ENCODE data around the gene PCSK5. TPM values are rescaled to one million over a fixed set of nuclear protein-coding genes. Genes with fewer than 3 reads are reported as not detected.

The PCSK5 gene
- polyA plus RNA-seq, 1 donor (not counting 4 experiments of a cell fraction or from before 2014, with no cell fraction given): 1.9 TPM

GRCh38 chr9:76038431-76038830 lies 148.0 kb downstream of the PCSK5 start:
- Histone ChIP-seq H3K9me1 (ENCODE audit: control insufficient read depth, extremely low read depth, insufficient read depth, low read length) (no peaks in the 10 kb centered on the region), H3K27ac (ENCODE audit: control insufficient read depth, insufficient read depth, low read length) (no peak overlapping the region), H3K36me3 (ENCODE audit: control insufficient read depth in 2 of 2, extremely low read depth in 1 of 2, insufficient read depth in 2 of 2, low read length in 2 of 2) (no peaks in the 10 kb centered on the region), H2AFZ (ENCODE audit: control insufficient read depth, low read length) (no peak overlapping the region), H3K4me2 (ENCODE audit: control insufficient read depth, extremely low read depth, insufficient read depth, low read depth, low read length) (no peak overlapping the region), H3K79me2 (ENCODE audit: control insufficient read depth, insufficient read depth, low read length) (no peaks in the 10 kb centered on the region), H3K4me3 (ENCODE audit: control insufficient read depth in 2 of 3, extremely low read depth in 1 of 3, insufficient read depth in 2 of 3, low read depth in 1 of 3, low read length in 3 of 3) (no peak overlapping the region), H4K20me1 (ENCODE audit: control insufficient read depth, extremely low read depth, insufficient read depth, low read length) (no peaks in the 10 kb centered on the region), H3K9ac (ENCODE audit: control insufficient read depth, extremely low read depth, insufficient read depth, low read length) (no peak overlapping the region), H3K9me3 (ENCODE audit: control insufficient read depth, low read depth, low read length) (no peaks in the 10 kb centered on the region), H3K27me3 (ENCODE audit: control insufficient read depth, extremely low read depth, insufficient read depth, low read length) (no peaks in the 10 kb centered on the region), H3K4me1 (ENCODE audit: control insufficient read depth, extremely low read depth, insufficient read depth, low read length) (no peaks in the 10 kb centered on the region)
- DNase-seq (ENCODE audit: low read depth, low spot score): no peak
- no peak for FAIRE-seq
- dilution Hi-C loops (cut with MboI; ENCODE audit: extremely low pct_ligation_motif_present, low sequenced_read_pairs): no loop called here
- no peak for TF ChIP-seq EZH2 (IDR thresholded peaks at IDR 0.05; ENCODE audit: low read length)
- no peak for TF ChIP-seq CTCF (optimal IDR thresholded peaks at IDR 0.05 in 1 of 3, IDR thresholded peaks at IDR 0.05 in 1 of 3, conservative IDR thresholded peaks at IDR 0.05 in 1 of 3; ENCODE audit: extremely low read depth in 1 of 3, insufficient read depth in 2 of 3, low read length in 3 of 3)

- Histone ChIP-seq H3K36me3 (ENCODE audit: control insufficient read depth in 2 of 2, extremely low read depth in 1 of 2, insufficient read depth in 2 of 2, low read length in 2 of 2) (no peaks in the 10 kb centered on the region), H3K27me3 (ENCODE audit: control insufficient read depth, extremely low read depth, insufficient read depth, low read length) (no peaks in the 10 kb centered on the region), H3K4me3 (ENCODE audit: control insufficient read depth in 2 of 3, extremely low read depth in 1 of 3, insufficient read depth in 2 of 3, low read depth in 1 of 3, low read length in 3 of 3) (no peak overlapping the region), H3K4me1 (ENCODE audit: control insufficient read depth, extremely low read depth, insufficient read depth, low read length) (no peaks in the 10 kb centered on the region), H3K9ac (ENCODE audit: control insufficient read depth, extremely low read depth, insufficient read depth, low read length) (no peak overlapping the region), H3K9me1 (ENCODE audit: control insufficient read depth, extremely low read depth, insufficient read depth, low read length) (no peaks in the 10 kb centered on the region), H3K27ac (ENCODE audit: control insufficient read depth, insufficient read depth, low read length) (no peak overlapping the region), H2AFZ (ENCODE audit: control insufficient read depth, low read length) (no peak overlapping the region), H4K20me1 (ENCODE audit: control insufficient read depth, extremely low read depth, insufficient read depth, low read length) (no peaks in the 10 kb centered on the region), H3K9me3 (ENCODE audit: control insufficient read depth, low read depth, low read length) (no peaks in the 10 kb centered on the region), H3K4me2 (ENCODE audit: control insufficient read depth, extremely low read depth, insufficient read depth, low read depth, low read length) (no peak overlapping the region), H3K79me2 (ENCODE audit: control insufficient read depth, insufficient read depth, low read length) (no peaks in the 10 kb centered on the region)
- DNase-seq (ENCODE audit: low read depth, low spot score) (no peak), FAIRE-seq (no peak)
- no peak for TF ChIP-seq EZH2 (IDR thresholded peaks at IDR 0.05; ENCODE audit: low read length)
- no peak for TF ChIP-seq CTCF (optimal IDR thresholded peaks at IDR 0.05 in 1 of 3, IDR thresholded peaks at IDR 0.05 in 1 of 3, conservative IDR thresholded peaks at IDR 0.05 in 1 of 3; ENCODE audit: extremely low read depth in 1 of 3, insufficient read depth in 2 of 3, low read length in 3 of 3)
- dilution Hi-C loops (cut with MboI; ENCODE audit: extremely low pct_ligation_motif_present, low sequenced_read_pairs): no loop called here
These were observed 153.9 kb downstream of the PCSK5 start for GRCh38 chr9:76044266-76044819.
